ENCODE measurements around the gene ZSCAN21.
"Not testable (repeated sequence)": the region's sequence is repeated elsewhere in the genome, so short reads cannot be mapped to it uniquely, and the experiment has no call there.

ZSCAN21 gene

DNA sequence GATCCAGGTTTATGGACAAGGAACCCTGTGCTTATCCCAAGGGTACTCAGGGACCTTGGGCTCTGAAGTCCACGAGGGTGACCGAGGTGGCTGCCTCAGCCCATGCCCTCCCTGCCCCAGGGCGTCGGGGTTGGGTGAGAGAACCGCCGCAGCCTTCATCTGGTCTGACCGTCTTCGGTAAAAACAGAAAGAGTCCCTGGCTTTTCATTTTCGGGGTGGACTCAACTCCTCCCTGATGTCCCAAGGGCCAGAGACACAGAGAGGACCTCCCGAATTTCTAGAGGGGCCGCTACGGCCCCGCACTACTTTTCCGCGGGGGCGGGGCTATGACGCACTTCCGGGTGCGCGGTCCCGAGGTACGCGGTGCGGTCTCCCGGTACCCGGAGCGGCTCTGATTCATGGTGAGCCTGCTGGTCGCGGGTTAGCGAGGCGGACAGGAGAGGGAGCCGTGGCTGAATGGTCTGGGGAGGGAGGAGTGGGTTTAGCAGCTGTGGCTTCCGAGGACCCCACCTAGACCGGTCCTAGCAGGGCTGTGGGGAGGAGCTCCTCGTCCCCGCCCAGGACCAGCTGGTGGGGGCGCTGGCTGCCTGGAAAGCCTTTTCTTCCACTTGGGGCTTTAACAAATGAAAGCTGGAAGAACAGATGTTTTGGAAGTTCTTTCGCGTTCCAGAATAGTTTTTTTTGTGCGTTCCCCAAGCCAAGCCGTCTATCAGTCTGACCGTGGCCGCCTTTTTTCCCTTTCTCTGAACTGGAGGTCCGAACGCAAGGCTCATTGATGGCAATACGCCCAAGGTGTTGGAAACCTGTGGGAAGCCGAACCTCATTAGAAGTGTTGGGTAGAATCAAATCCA is at the start of gene ZSCAN21:
Gene ZSCAN21, plus strand, starts transcription at position 334 of the 851 bp plus-strand sequence. CDS start 7,233 bp downstream, outside the sequence.
- DNase-seq, result peak; percentile 63 to 82

- no peak for DNase-seq
Observed at GRCh38 chr7:100000239-100000638, 49.3 kb upstream of the ZSCAN21 start.

- DNase-seq, result peak; percentile 30 to 54
Observed at GRCh38 chr7:100003711-100004661, 45.6 kb upstream of the ZSCAN21 start.

DNA sequence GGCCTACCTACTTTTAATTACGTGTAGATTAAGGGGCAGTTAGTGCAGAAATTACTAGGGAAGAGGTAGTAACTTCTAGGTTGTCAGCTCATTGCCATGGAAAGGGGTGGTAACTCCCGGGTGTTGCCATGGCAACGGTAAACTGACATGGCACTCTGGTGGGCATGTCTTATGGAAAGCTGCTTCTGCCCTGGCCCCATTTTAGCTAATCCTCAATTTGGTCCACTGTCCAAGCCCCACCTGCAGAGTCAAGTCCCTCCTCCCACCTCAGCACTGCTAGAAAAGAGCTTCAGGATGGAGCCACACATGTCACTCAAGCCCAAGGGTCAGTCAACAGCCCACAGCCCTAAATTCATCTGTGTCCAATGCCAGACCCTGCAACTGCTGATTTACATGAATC is 41.7 kb upstream of the ZSCAN21 start:
- no peak for DNase-seq

GRCh38 chr7:100008525-100008924 is 41.0 kb upstream of the ZSCAN21 start:
- no peak for DNase-seq

GRCh38 chr7:100009952-100010351 is 39.6 kb upstream of the ZSCAN21 start:
- not testable (repeated sequence) for DNase-seq

GRCh38 chr7:100010901-100011300 is 38.7 kb upstream of the ZSCAN21 start:
- no peak for DNase-seq

DNA sequence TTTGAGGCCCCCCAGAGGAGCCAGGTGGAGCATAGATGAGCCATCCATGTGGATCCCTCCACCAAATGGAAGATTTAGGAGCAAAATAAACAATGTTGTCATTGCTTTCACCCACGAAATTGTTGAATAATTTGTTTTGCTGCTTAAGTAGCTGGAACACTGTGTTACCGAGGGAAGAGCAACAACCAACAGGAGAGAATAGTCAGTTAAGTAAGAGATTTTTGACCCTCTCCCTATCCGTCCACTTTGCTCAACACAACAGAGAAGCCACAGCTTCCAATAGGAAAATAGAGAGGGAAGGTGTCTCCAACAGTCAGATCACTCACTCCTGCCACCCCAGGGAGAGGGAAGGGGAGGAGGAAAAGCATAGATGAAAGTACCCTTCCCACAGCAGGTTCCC is 38.1 kb upstream of the ZSCAN21 start:
- DNase-seq, result no peak

- DNase-seq, result not testable (repeated sequence)
Observed at GRCh38 chr7:100012385-100013327, 36.9 kb upstream of the ZSCAN21 start.

DNA sequence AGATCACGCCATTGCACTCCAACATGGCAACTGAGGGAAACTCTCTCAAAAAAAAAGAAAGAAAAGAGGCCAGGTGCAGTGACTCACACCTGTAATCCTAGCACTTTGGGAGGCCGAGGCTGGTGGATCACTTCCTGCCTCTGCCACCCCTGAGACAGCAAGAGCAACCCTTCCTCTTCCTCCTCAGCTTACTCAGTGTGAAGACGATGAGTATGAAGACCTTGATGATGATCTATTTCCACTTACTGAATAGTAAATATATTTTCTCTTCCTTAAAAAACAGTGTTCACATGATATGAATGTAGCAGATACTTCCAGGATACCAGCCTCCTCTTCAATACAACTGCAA is 36.3 kb upstream of the ZSCAN21 start:
- no peak for DNase-seq

GRCh38 chr7:100015232-100016214 is 34.1 kb upstream of the ZSCAN21 start, which contains the start of gene ZKSCAN1:
ZKSCAN1 (plus strand) TSS chr7:100015596; CDS start chr7:100023507, 7,911 bp downstream.
- DNase-seq, result peak; percentile 85 to 90

DNA sequence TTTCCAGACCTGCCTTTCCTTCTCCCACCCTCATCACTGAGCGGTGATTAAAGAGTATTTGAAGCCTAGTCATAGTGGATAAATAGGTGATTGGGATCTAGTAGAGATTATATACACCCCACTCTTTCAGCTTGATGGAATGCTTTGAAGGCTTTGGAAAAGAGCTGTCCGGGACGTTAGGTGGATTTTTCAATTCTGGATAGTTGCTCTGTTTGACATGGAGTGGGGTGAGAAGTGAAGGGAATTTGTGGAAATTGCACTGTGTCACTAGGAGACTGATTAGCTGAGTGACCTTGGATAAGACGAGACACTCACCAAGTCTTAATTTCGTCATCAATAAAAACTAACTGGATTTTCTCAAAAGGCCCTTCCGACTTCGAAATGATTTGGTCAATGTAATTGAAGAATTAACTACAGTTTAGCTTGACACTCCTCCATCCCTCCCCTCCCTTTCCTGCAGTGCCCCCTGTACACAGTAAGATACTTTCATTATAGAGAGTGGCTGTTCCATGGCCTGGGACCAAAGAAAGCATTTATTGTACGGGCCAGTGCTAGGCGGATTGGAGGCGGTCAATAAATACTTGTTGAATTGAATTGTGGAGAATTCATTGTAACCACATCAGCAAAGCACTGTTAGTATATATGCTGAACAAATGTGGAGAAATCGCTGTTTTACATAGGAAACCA is 33.2 kb upstream of the ZSCAN21 start:
- no peak for DNase-seq

DNA sequence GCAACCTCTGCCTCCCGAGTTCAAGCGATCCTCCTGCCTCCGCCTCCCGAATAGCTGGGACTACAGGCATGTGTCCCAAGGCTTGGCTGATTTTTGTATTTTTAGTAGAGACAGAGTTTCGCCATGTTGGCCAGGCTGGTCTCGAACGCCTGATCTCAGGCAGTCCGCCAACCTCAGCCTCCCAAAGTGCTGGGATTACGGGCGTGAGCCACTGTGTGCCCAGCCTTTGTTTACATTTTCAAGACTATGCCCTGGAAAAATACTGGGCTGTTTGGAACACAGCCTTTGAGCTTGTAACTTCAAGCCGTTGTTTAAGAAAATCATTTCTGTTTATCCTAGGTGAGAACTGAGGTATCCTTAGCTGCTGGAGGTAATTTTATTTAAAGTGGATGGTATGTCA is 32.3 kb upstream of the ZSCAN21 start:
- DNase-seq, result no peak

DNA sequence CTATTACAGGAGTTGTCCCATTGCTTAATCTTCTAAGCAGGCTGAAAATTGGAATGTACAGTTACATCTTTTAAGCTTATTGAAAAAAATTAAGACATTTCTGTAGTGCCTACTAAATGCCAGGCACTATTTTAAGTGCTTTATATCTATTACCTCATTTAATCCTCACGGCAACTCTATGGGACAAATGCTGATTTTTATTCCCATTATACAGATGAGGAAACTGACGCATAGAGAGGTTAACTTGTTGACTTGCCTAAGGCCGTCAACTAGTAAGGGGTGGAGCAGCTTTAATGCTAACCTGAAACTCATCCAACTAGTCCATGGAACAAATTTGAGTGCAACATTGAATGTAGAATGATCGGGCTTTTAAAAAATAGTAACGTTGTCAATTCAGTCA is 31.7 kb upstream of the ZSCAN21 start:
- DNase-seq, result no peak

DNA sequence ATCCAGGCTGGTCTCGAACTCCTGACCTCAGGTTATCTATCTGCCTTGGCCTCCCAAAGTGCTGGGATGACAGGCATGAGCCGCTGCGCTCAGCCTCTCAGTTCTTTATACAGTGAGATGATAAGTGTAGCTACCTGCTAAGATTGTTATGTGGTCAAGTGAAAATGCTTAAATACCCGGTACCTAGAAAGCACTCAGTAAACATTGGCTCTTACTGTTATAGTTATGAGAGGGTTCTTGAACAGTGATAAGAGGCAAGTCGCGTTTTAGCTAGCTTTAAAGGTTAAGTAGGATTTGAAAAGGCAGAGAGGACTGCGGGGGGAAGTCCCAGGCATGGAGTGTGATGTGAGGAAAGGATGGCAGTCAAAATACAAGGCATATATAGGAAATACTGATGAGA is 29.7 kb upstream of the ZSCAN21 start:
- DNase-seq, result no peak

- DNase-seq, result no peak
Observed at GRCh38 chr7:100021297-100021696, 28.3 kb upstream of the ZSCAN21 start.

- no peak for DNase-seq
Observed at GRCh38 chr7:100022621-100023020, 27.0 kb upstream of the ZSCAN21 start.

DNA sequence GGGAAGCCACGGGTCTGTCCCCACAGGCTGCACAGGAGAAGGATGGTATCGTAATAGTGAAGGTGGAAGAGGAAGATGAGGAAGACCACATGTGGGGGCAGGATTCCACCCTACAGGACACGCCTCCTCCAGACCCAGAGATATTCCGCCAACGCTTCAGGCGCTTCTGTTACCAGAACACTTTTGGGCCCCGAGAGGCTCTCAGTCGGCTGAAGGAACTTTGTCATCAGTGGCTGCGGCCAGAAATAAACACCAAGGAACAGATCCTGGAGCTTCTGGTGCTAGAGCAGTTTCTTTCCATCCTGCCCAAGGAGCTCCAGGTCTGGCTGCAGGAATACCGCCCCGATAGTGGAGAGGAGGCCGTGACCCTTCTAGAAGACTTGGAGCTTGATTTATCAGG is 26.0 kb upstream of the ZSCAN21 start:
- DNase-seq, result no peak

- DNase-seq, result no peak
Observed at GRCh38 chr7:100024020-100024619, 25.5 kb upstream of the ZSCAN21 start.

DNA sequence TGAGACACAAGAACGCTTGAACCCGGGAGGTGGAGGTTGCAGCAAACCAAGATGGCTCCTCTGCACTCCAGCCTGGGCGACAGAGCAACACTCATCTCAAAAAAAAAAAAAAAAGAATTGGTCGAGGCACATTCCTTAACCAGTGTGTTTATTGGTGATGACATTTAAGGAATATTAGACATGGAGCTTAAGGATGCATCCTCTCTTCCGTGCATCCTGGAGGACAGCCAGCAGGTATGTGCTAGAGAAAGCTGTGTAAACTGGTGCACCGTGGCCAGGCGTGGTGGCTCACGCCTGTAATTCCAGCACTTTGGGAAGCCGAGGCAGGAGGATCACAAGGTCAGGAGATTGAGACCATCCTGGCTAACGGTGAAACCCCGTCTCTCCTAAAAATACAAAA is 22.4 kb upstream of the ZSCAN21 start:
- DNase-seq, result no peak

All from NCI-H524 (cell line).